Sigmoid colon (tissue), 7 donors: ENCODE data around the gene ARSG. TPM values are rescaled to one million over a fixed set of nuclear protein-coding genes. Genes with fewer than 3 reads are reported as not detected.
A peak's percentile ranks its signal among the peaks of the same experiment; 100 is the strongest.

Experiments
- DNase-seq: peaks from one replicate; pipeline ENCODE4 v3.0.0-alpha.2; 2019
- H3K27ac ChIP-seq, 4 donors: fragments of 200-600 bp; sonication (generic); one replicate each; pipeline ENCODE4 v1.5.1; 2016 to 2019; ENCODE audit warnings: mild to moderate bottlenecking in 1 of 4
- H3K27me3 ChIP-seq, 3 donors: fragments of 200-600 bp; sonication (generic); one replicate each; pipeline ENCODE4 v1.5.1; 2019; ENCODE audit warnings: mild to moderate bottlenecking in 1 of 3
- H3K36me3 ChIP-seq, 4 donors: fragments of 200-600 bp; sonication (generic); one replicate each; pipeline ENCODE4 v1.5.1; 2016 to 2019
- H3K4me1 ChIP-seq, 4 donors: fragments of 200-600 bp; sonication (generic); one replicate each; pipeline ENCODE4 v1.5.1; 2017 to 2019
- H3K4me3 ChIP-seq, 4 donors: fragments of 200-600 bp; sonication (generic); one replicate each; pipeline ENCODE4 v1.5.1; 2017 to 2019; ENCODE audit warnings: mild to moderate bottlenecking in 2 of 4, moderate library complexity in 1 of 4
- H3K9me3 ChIP-seq, 4 donors: fragments of 200-600 bp in 3 of 4; sonication (generic) in 3 of 4; one replicate each; pipeline versions ENCODE4 v1.5.1 to v1.6.1; 2013 to 2019
- CTCF ChIP-seq, 4 experiments: fragments of 450-650 bp in 3 of 4; fragments of 200-600 bp in 1 of 4; IDR thresholded peaks; one replicate each; pipeline ENCODE4 v1.5.1; 2016 to 2019; ENCODE audit warnings: antibody characterized with exemption in 4 of 4, mild to moderate bottlenecking in 3 of 4, moderate library complexity in 2 of 4
- EP300 ChIP-seq, 4 donors: sonication (generic); formaldehyde crosslinking; IDR thresholded peaks; one replicate each; pipeline ENCODE4 v1.6.1; 2017; ENCODE audit warnings: antibody characterized with exemption in 4 of 4
- POLR2A ChIP-seq, 2 donors: fragments of 450-650 bp; IDR thresholded peaks; one replicate each; pipeline ENCODE4 v1.6.1; 2016; ENCODE audit warnings: antibody characterized with exemption in 2 of 2, mild to moderate bottlenecking in 2 of 2, moderate library complexity in 2 of 2
- POLR2AphosphoS5 ChIP-seq, 4 donors: sonication (generic); formaldehyde crosslinking; IDR thresholded peaks; one replicate each; pipeline ENCODE4 v1.6.1; 2017; ENCODE audit warnings: antibody characterized with exemption in 4 of 4
- whole genome bisulfite sequencing, 2 donors: extraction: QIAGEN DNeasy Blood & Tissue Kit; methylation state at CpG; one replicate each; pipeline ENCODE4 v1.1.7; 2013; 5-methylcytosine and 5-hydroxymethylcytosine counted together
- intact Hi-C: fragments of 100-400 bp; cut with DNase I; formaldehyde crosslinking; loops from one replicate; pipeline ENCODE4 v1.15.1; 2023
- polyA plus RNA-seq, 3 donors: library from polyadenylated mRNA; stranded (reverse); fragments of 200-250 nt; gene quantifications; one replicate each; pipeline ENCODE4 v1.2.3, GENCODE V29; 2013
- total RNA-seq, 4 donors: library from RNA; depleted of rRNA; stranded (reverse); fragments of >200 nt; gene quantifications; one replicate each; pipeline ENCODE4 v1.1.0, GENCODE V29; 2016
- donor health status: healthy with polysubstance abuse.
- donor health status: Bipolar disorder and iron deficiency.
- donor health status: healthy.

ARSG gene
- total and polyA plus RNA-seq, 7 donors: under 0.01 to 3.0 (median 1.8) TPM

GRCh38 chr17:68387435-68388218, 96.3 kb downstream of the ARSG start:
- intact Hi-C loops: no loop called here
- H3K4me1 ChIP-seq: peaks cover 0 to 15% (median 8%) of the 10 kb centered on the region in 4 donors
- H3K27ac ChIP-seq: no peak overlapping the region
- 94 to 97% methylated on average over 6 of the region's 6 CpGs for WGBS, 2 donors
- no peaks in the 10 kb centered on the region for H3K9me3 ChIP-seq
- no peaks in the 10 kb centered on the region for H3K36me3 ChIP-seq
- no peak for TF ChIP-seq EP300 (IDR thresholded peaks at IDR 0.05)
- no peak for TF ChIP-seq POLR2AphosphoS5 (IDR thresholded peaks at IDR 0.05)
- peak; percentile 13 for DNase-seq
- no peak overlapping the region for H3K4me3 ChIP-seq
- no peaks in the 10 kb centered on the region for H3K27me3 ChIP-seq

DNA sequence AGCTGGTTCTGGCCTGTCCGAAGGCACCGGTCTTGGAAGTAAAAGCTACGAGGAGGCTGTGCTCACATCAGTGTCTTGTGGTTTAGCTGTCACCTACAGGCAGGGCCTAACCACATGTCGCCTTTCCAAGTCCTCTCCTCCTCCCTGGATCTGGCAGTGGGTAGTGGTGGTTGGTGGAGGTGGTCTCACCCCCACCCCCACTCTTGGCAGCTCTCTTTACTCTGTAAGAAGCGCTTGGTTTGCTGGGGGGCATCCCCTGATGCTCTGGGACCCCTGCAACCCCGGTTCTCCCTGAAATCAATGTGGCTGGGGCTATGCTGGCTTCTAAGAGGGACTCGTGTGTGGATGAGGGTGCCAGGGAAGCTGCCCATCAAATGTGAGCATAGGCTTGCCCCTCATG, 97.7 kb downstream of the ARSG start:
- Histone ChIP-seq H3K27me3 (no peaks in the 10 kb centered on the region), H3K4me1 (peaks cover 0 to 15% (median 8%) of the 10 kb centered on the region in 4 donors), H3K4me3 (no peak overlapping the region), H3K36me3 (no peaks in the 10 kb centered on the region), H3K9me3 (no peaks in the 10 kb centered on the region), H3K27ac (no peak overlapping the region)
- intact Hi-C loops: no loop called here
- WGBS, 2 donors: 72 to 74% methylated on average over 7 of the region's 7 CpGs
- peak; percentile 57 for DNase-seq
- TF ChIP-seq CTCF (IDR thresholded peaks at IDR 0.05): no peak

DNA sequence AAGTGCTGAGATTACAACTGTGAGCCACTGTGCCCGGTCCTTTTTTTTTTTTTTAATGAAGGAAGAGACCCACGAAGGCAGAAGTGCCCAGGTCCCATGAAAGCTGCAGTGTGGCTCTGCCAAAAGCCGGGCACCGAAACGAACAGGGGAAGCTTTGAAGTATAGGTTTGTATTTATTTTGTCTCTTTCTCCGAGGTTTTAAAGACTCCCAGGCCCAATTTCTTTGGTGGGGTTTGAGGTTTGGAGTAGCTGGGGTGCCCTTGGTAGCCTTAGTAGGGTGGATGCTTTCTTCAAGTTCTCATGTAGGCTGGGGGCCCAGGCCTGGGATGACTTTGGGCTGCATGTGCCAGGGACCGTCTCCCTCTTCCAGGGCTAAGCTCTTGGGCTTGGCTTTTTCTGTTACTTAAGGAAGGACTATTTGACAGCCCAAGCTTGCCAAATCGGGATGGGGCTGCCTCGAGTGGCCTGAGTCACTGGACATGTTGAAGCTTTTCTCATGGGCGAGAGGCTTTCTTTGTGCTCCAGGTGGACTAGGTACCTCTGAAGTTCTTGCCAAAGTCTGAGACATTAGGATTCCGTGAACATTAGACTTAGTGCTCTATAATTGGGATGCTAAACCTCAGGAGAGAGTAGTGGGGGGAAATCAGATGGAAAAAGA, 99.7 kb downstream of the ARSG start:
- 82 to 85% methylated on average over 11 of the region's 11 CpGs for WGBS, 2 donors
- intact Hi-C loops: no loop called here
- Histone ChIP-seq H3K36me3 (no peaks in the 10 kb centered on the region), H3K9me3 (peaks cover 0 to 7% (median 3%) of the 10 kb centered on the region in 4 donors), H3K27ac (peak overlapping the region in 1 of 4 donors; percentile 60), H3K27me3 (no peaks in the 10 kb centered on the region), H3K4me1 (peaks cover 0 to 11% (median 6%) of the 10 kb centered on the region in 4 donors), H3K4me3 (no peak overlapping the region)
- peak; percentile 78 for DNase-seq
- TF ChIP-seq EP300 (IDR thresholded peaks at IDR 0.05): no peak
- no peak for TF ChIP-seq POLR2A (IDR thresholded peaks at IDR 0.05)
- no peak for TF ChIP-seq POLR2AphosphoS5 (IDR thresholded peaks at IDR 0.05)
- TF ChIP-seq CTCF (IDR thresholded peaks at IDR 0.05): no peak

DNA sequence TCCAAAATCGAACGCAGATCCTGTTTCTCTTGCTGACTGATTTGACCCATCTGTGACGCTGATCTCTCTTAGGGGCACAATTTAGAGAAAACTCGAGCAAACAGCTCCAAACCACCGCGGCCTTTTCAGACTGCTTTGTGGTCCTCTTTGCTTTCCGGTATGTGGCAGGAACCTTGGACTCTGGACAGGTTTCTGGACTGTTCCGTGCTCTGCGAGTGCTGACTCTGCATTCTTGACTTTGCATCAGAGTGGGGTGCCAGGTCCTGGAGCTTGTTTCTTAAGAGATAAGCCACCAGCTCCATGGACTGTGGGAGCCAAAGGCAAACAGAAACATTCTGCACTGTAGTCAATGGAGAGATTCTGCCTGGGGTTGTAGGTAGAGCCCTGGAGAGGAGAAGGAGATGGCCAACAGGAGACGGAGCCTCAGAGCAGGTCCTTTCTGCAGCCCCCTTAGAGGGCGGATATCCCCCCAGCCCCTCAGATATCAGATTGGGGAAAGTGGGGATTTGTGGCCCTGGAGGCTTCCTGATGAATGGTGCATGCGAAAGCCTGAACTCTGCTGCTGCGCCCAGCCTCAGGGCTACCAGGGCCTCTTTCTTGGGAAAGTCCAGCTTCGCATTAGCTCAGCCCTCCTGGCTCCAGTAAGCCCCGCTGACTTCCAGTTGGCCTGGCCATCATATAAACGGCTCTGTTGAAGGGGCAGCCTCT, 100.4 kb downstream of the ARSG start:
- peak overlapping the region in 1 of 4 donors; percentile 60 for H3K27ac ChIP-seq
- DNase-seq: peak; percentile 69
- intact Hi-C loops: no loop called here
- H3K4me3 ChIP-seq: no peak overlapping the region
- TF ChIP-seq CTCF (IDR thresholded peaks at IDR 0.05) (no peak), EP300 (IDR thresholded peaks at IDR 0.05) (no peak), POLR2AphosphoS5 (IDR thresholded peaks at IDR 0.05) (no peak), POLR2A (IDR thresholded peaks at IDR 0.05) (no peak)
- no peaks in the 10 kb centered on the region for H3K36me3 ChIP-seq
- peaks cover 0 to 7% (median 3%) of the 10 kb centered on the region in 4 donors for H3K9me3 ChIP-seq
- peaks cover 0 to 4% (median 1%) of the 10 kb centered on the region in 4 donors for H3K4me1 ChIP-seq
- no peaks in the 10 kb centered on the region for H3K27me3 ChIP-seq
- WGBS, 2 donors: 90 to 92% methylated on average over 16 of the region's 16 CpGs
